ENCODE measurements around the gene LRRC8C.
"Not testable (repeated sequence)": the region's sequence is repeated elsewhere in the genome, so short reads cannot be mapped to it uniquely, and the experiment has no call there.

Gene LRRC8C

DNA sequence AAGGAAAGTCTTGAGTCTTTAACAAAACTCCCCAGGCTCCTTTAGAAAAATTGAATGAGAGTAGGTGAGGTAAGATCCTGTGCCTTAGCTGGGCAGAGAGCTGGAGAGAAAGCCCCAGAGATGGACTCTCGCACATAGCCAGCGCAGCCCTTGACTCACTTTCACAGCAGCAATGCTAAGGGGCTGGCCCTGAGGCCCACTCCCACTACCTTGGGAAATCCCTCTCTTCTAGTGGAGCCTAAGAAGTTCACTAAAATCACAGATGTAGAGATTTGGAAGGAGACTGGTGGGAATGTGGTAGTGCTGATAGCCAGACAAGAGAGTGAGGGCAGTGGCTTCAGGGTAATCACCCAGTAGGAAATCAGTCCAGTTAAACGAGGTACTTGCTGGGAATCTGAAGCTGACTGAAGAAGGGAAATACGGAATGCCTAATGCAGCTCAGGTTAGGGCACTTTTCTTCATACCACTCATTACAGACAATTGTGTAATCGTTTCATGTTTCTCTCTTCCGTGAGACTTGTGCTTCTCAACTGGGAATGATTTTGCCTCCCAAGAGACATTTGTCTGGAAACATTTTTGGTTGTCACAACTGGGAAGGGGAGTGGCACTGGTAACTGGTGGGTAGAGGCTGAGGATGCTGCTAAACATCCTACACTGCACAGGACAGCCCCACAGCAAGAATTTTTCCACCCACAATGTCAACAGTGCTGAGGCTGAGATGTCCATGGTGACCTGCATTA is 42.4 kb upstream of the LRRC8C start:
- H3K4me3 ChIP-seq (ENCODE audit: low read length): no peak overlapping the region
- DNase-seq (ENCODE audit: low read depth): peak; percentile 10
- TF ChIP-seq, protein P1, sequence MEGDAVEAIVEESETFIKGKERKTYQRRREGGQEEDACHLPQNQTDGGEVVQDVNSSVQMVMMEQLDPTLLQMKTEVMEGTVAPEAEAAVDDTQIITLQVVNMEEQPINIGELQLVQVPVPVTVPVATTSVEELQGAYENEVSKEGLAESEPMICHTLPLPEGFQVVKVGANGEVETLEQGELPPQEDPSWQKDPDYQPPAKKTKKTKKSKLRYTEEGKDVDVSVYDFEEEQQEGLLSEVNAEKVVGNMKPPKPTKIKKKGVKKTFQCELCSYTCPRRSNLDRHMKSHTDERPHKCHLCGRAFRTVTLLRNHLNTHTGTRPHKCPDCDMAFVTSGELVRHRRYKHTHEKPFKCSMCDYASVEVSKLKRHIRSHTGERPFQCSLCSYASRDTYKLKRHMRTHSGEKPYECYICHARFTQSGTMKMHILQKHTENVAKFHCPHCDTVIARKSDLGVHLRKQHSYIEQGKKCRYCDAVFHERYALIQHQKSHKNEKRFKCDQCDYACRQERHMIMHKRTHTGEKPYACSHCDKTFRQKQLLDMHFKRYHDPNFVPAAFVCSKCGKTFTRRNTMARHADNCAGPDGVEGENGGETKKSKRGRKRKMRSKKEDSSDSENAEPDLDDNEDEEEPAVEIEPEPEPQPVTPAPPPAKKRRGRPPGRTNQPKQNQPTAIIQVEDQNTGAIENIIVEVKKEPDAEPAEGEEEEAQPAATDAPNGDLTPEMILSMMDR (IDR thresholded peaks at IDR 0.05; ENCODE audit: insufficient read depth, low read depth, low read length, missing control alignments): no peak

DNA sequence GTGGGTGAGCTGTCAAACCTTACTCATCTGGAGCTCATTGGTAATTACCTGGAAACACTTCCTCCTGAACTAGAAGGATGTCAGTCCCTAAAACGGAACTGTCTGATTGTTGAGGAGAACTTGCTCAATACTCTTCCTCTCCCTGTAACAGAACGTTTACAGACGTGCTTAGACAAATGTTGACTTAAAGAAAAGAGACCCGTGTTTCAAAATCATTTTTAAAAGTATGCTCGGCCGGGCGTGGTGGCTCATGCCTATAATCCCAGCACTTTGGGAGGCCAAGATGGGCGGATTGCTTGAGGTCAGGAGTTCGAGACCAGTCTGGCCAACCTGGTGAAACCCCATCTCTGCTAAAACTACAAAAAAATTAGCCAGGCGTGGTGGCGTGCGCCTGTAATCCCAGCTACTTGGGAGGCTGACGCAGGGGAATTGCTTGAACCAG is 40.0 kb upstream of the LRRC8C start:
- DNase-seq (ENCODE audit: low read depth): peak; percentile 71
- H3K4me3 ChIP-seq (ENCODE audit: low read length): not testable (repeated sequence)

DNA sequence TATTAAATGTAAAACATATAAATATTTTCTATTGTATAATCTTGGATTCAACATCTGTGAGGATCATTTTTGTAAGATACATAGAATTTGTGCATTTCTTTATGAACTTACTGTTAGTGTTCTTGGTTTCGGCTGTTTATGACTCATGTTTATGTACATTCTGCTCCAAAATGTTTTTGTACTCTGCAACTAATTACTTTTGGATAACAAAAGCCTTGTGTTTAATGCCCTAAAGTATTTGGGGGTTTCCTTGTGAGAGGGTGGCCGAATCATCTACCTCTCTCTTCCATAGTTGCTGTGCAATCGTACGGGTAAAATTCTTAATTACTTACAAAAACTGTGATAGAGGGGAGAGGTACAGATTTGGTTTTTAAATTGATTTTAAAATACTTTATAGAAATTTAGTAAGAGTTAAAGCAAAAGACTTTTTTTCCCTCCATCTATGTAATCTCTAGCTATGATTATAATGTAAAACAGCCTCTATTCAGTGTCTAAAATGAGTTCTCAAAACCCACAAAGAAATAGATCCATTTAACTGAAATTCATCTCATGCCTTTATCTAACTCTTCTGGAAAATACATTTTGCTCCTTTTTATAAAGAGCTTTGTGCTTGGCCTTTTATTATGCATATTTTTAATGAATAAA is 38.7 kb upstream of the LRRC8C start:
- no peak overlapping the region for H3K4me3 ChIP-seq (ENCODE audit: low read length)
- TF ChIP-seq, protein P1 (IDR thresholded peaks at IDR 0.05; ENCODE audit: insufficient read depth, low read depth, low read length, missing control alignments): no peak
- no peak for DNase-seq (ENCODE audit: low read depth)

DNA sequence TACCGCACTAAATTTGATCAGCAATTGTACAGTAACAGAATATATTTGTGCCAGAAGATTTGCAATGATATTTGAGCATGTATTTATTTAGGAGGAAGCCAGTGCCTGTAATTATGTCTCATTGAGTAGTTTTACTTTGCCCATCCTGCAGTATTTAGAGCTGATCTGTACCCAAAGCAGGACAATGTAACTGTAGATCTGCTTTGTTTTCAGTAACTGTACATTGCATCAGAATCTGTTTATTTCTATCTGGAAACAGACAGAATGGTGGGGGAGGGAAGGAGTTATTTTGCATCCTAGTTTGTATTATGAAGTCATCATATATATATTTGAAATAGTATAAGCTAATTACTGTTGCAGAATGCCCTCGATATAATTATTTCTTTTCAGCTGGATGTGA is 36.2 kb upstream of the LRRC8C start:
- TF ChIP-seq, protein P1 (IDR thresholded peaks at IDR 0.05; ENCODE audit: insufficient read depth, low read depth, low read length, missing control alignments): no peak
- no peak overlapping the region for H3K4me3 ChIP-seq (ENCODE audit: low read length)
- no peak for DNase-seq (ENCODE audit: low read depth)

DNA sequence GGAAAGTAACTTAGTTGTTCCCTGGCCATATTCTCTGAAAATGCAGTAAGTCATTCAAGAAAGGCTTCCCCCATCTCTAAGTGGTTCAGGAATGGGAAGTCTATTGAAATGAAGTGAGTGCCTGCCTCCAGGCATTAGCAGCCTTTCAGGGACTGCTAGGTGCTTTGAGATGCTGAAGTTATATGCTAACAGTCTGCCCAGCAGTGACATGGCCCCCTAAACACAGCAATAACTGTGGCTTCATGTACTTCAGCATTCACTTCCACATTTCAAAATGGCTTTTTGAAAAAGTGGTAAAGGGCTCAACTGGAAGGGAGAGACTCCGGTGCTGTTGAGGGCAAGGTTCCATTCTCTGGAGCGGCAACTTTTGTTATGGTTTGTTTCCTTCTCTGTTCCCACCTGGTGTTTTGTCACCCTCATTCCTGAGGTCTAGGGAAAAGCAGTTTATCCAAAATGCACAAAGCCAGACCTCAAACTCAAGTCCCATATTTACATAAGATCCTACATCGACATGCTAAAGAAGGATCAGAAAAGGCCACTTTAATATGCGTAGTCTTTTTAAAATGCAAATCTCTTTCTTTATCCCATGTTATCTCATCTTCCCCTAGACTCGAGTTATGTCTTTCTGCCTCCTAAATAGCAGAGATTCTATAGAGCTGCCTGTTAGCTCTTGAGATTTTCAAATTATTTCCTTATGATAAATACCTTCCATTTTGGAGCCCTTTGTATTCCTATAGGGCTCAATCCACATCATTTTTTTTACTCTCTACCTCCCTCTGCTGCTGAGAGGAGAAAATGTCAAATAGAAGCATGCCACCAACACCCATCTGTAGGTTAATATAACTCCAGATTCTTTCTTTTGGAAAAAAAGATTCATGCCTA is 34.2 kb upstream of the LRRC8C start:
- peak; percentile 57 for DNase-seq (ENCODE audit: low read depth)
- TF ChIP-seq, protein P1 (IDR thresholded peaks at IDR 0.05; ENCODE audit: insufficient read depth, low read depth, low read length, missing control alignments): peak; percentile 66
- H3K4me3 ChIP-seq (ENCODE audit: low read length): no peak overlapping the region

DNA sequence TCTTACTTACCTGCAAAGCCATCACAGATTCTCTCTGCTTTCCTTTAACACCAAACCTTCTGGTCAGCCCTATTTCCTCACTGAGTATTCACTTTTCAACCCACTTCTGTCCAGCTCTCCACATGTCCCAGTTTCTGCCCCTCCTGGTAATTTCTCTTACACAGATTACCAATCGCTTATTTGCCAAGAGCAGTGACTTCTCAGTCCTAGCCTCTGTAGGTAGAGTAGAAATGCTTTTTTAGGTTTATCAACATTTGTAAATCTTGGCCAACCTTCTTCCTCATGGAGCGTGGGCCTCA is 33.6 kb upstream of the LRRC8C start:
- no peak overlapping the region for H3K4me3 ChIP-seq (ENCODE audit: low read length)
- no peak for DNase-seq (ENCODE audit: low read depth)
- TF ChIP-seq, protein P1 (IDR thresholded peaks at IDR 0.05; ENCODE audit: insufficient read depth, low read depth, low read length, missing control alignments): no peak
